SKM-1 (cell line): ENCODE results near the gene THAP12.

Experiments used
- DNase-seq: peaks from one replicate; lab custom pipeline; 2025; ENCODE audit not compliant: unreplicated experiment; lab: John Stamatoyannopoulos, UW

Gene THAP12

GRCh38 chr11:76379807-76380158, 1.1 kb downstream of the THAP12 start:
- no peak for DNase-seq

- no peak for DNase-seq
These were observed 4.0 kb downstream of the THAP12 start for GRCh38 chr11:76376746-76377558.

DNA sequence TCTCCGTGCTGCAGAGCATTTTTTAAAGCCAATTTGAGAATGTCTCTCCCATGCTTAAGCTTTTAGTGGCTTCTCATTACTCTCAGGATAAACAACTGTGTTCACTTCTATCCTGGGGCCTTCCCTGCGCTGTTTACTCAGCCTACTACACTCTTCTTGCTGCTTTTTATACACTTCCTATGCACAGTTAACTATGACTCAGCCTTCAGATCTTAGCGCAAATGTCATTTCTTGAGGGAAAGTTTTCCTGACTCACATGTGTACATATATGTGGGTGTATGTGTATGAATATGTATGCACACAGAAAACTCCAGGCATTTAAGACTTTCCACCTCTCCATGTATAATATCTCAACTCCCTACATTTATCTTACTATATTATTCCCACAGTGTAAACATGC, 9.8 kb downstream of the THAP12 start:
- DNase-seq: no peak

DNA sequence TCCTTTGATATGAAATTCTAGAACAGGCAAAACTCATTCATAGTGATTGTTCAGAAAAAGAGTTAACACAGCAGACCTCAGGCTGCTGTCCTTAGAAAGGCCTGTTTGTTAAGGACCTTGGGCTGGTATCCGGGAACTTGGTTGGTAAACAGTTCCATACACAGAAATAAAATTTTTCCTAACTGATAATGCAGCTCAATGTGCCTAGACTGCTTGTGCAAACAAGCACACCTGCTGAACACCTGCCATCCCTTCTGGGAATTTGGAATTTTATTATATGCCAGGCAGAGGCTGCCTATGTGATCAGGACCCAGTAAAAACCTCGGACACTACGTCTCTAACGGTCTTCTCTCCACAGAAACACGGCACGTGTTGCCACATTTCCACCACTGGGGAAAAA, 11.5 kb downstream of the THAP12 start:
- no peak for DNase-seq

- DNase-seq: no peak
These were observed 12.4 kb downstream of the THAP12 start for GRCh38 chr11:76368490-76368889.

- no peak for DNase-seq
These were observed 15.8 kb downstream of the THAP12 start for GRCh38 chr11:76365038-76365679.

- no peak for DNase-seq
These were observed 18.2 kb downstream of the THAP12 start for GRCh38 chr11:76362716-76363115.

DNA sequence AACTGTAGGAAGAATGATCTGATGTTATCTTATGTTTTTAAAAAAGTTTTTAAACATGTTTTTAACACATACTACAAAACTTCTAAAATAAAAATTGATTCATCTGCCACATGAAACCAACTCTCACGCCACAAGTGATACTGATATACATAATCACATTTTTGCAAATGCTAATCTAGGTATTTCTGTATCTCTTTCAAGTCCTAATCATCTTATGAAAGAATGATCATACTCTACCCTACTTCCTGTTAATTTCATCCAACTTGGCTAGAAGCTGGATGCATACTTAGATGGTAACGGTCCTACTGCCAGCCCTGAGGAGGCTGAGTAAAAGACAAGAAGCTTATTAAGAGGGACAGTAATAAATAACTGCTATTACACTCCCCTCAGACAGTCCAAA, 19.2 kb downstream of the THAP12 start:
- no peak for DNase-seq

GRCh38 chr11:76361374-76361773, 19.6 kb downstream of the THAP12 start:
- no peak for DNase-seq

GRCh38 chr11:76355172-76355571, 25.8 kb downstream of the THAP12 start:
- DNase-seq: no peak

GRCh38 chr11:76348348-76348747, 32.6 kb downstream of the THAP12 start:
- DNase-seq: no peak

GRCh38 chr11:76347466-76347865, 33.5 kb downstream of the THAP12 start:
- DNase-seq: no peak

DNA sequence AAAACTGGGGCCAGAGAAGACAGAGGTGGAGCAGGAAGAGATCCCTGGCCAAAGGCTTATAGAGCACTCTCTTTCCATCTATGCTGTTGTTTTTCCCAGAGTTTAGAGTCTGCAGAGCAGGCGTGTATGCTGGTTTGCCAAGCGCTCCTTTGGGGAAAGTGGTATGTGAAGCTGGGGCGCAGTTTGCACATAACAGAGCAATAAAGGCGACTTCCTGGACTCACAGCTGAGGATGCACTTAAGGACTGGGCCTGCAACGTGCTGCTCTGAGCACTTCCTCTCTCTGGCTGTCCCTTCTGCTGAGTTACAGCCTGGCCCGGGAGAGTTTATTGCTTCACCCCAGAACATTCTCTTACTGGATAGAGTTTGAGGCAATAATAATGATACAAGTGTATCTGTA, 41.7 kb downstream of the THAP12 start:
- peak; percentile 90 for DNase-seq

DNA sequence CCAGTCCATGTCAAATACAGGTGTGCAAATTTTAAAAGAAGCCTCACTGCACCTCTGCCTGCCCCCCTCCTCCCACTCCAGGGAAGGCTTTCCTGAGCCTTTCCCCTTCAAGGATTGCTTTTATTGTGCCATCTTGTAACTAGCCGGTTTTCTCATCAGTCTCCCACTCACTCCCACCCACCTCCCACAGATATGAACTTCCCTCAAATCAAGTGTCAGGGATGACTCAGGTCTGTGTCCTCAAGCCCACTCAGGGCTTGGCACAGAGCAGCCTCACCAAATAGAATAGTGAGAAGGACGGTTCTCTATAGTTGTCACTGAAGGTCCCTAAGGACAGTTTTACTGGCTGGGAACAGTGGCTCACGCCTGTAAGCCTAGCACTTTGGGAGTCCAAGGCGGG, 43.0 kb downstream of the THAP12 start:
- no peak for DNase-seq

GRCh38 chr11:76337469-76337868, 43.5 kb downstream of the THAP12 start:
- no peak for DNase-seq

- DNase-seq: no peak
These were observed 44.3 kb downstream of the THAP12 start for GRCh38 chr11:76336597-76336996.

DNA sequence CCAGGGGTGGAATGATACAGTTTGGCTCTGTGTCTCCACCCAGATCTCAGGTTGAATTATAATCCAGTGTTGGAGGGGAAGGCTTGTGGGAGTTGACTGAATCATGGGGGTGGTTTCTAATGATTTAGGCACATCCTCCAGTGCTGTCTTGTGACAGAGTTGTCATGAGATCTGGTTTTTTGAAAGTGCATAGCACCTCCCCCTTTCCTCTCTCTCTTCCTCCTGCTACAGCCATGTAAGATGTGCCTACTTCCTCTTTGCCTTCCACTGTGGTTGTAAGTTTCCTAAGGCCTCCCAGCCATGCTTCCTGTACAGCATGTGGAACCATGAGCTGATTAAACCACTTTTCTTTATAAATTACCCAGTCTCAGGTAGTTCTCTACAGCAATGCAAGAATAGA, 45.1 kb downstream of the THAP12 start:
- peak; percentile 95 for DNase-seq

DNA sequence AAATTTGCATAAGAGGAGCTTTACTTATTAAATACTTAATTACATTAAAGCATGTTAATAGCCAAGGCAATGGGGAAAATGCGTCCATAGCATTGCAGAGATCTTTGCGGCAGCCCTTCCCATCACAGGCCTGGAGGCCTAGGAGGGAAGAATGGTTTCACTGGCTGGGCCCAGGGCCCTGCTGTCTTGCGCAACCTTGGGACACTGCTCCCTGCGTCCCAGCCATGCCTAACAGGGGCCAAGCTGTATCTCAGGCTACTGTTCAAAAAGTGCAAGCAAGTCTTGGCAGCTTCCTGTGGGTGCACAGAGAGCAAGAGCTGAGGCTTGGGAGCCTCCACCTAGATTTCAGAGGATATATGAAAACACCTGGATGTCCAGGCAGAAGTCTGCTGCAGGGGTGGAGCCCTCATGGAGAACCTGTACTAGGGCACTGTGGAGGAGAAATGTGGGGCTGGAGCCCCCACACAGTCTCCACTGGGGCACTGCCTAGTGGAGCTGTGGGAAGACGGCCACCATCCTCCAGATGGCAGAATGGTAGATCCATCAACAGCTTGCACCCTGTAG, 46.0 kb downstream of the THAP12 start:
- no peak for DNase-seq

DNA sequence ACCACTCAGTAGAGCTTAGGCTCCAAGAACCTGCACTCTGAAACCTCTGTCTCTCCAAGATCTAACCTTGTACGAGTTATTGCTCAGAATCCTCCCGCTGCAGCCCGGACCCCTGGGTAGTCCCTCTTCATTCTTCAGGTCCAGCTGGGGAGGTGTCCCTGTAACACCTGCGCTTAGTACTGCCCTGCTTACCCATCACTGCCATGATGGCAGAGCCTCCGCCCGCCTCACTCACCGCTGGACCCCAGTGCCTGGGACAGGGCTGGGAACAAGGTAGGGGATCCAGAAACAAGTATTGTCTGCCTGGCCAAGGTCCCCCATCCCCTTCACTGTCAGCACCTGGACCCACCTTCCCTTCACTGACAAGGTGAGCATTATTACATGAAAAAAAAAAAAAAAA, 50.3 kb downstream of the THAP12 start:
- DNase-seq: no peak

DNA sequence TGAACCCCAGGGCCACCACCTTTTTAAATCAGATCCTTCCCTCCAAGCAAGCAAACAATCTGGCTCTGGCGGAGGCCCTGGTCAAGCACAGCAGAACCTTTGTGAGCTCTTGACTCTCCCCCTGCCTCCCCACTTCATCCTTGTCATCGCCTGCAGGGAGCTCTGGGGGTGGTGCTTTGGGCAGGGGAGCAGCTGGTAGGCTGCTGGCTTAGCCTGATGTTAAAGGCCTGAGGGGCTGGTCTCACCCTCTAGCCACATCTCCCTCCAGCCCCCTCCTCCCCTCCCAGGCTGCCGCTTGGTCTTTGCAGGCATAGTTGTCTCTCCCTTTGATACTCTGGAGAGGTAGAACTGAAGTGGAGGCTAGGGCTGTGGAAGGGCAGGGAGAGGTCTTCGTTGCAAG, 50.9 kb downstream of the THAP12 start:
- DNase-seq: no peak

- DNase-seq: no peak
These were observed 51.8 kb downstream of the THAP12 start for GRCh38 chr11:76329084-76329648.

GRCh38 chr11:76327756-76328388, 53.1 kb downstream of the THAP12 start:
- no peak for DNase-seq
